Central memory CD4-positive, alpha-beta T cell (primary cell): Measurements from ENCODE around the gene AMMECR1.
A peak's percentile ranks its signal among the peaks of the same experiment; 100 is the strongest.
"Not testable (repeated sequence)": the region's sequence is repeated elsewhere in the genome, so short reads cannot be mapped to it uniquely, and the experiment has no call there.

Experiments used
- DNase-seq: peaks from one replicate; pipeline ENCODE4 v3.0.0; 2022

Gene AMMECR1

GRCh38 chrX:110251961-110252360 lies 65.9 kb downstream of the AMMECR1 start:
- no peak for DNase-seq

GRCh38 chrX:110251526-110251925 lies 66.4 kb downstream of the AMMECR1 start:
- no peak for DNase-seq

- DNase-seq = no peak
Measured at GRCh38 chrX:110250847-110251246, 67.0 kb downstream of the AMMECR1 start.

- no peak for DNase-seq
Measured at GRCh38 chrX:110248578-110248977, 69.3 kb downstream of the AMMECR1 start.

- DNase-seq = no peak
Measured at GRCh38 chrX:110245011-110245410, 72.9 kb downstream of the AMMECR1 start.

GRCh38 chrX:110242371-110242770 lies 75.5 kb downstream of the AMMECR1 start:
- no peak for DNase-seq

- no peak for DNase-seq
Measured at GRCh38 chrX:110241816-110242215, 76.1 kb downstream of the AMMECR1 start.

- DNase-seq = peak; percentile 58
Measured at GRCh38 chrX:110238259-110238658, 79.6 kb downstream of the AMMECR1 start.

GRCh38 chrX:110231485-110231884 lies 86.4 kb downstream of the AMMECR1 start:
- not testable (repeated sequence) for DNase-seq

- DNase-seq = peak; percentile 84
Measured at GRCh38 chrX:110229497-110230111, 88.3 kb downstream of the AMMECR1 start.

- no peak for DNase-seq
Measured at GRCh38 chrX:110228453-110228852, 89.4 kb downstream of the AMMECR1 start.

GRCh38 chrX:110226931-110227330 lies 91.0 kb downstream of the AMMECR1 start:
- DNase-seq = no peak

- no peak for DNase-seq
Measured at GRCh38 chrX:110224926-110225617, 92.8 kb downstream of the AMMECR1 start.

GRCh38 chrX:110222497-110223257 lies 95.2 kb downstream of the AMMECR1 start:
- DNase-seq = no peak

- DNase-seq = no peak
Measured at GRCh38 chrX:110219920-110220319, 98.0 kb downstream of the AMMECR1 start.

GRCh38 chrX:110218591-110218990 lies 99.3 kb downstream of the AMMECR1 start:
- no peak for DNase-seq

GRCh38 chrX:110216027-110216426 lies 101.9 kb downstream of the AMMECR1 start:
- no peak for DNase-seq

GRCh38 chrX:110215411-110215810 lies 102.5 kb downstream of the AMMECR1 start:
- no peak for DNase-seq

GRCh38 chrX:110214684-110215083 lies 103.2 kb downstream of the AMMECR1 start:
- no peak for DNase-seq

- DNase-seq = no peak
Measured at GRCh38 chrX:110213183-110213582, 104.7 kb downstream of the AMMECR1 start.

GRCh38 chrX:110212299-110212698 lies 105.6 kb downstream of the AMMECR1 start:
- DNase-seq = no peak

- DNase-seq = no peak
Measured at GRCh38 chrX:110211340-110211739, 106.5 kb downstream of the AMMECR1 start.

- no peak for DNase-seq
Measured at GRCh38 chrX:110210417-110211139, 107.3 kb downstream of the AMMECR1 start.
